HG03378 (cell line): ENCODE results near the gene PRAMEF7.
"Not testable (repeated sequence)": the region's sequence is repeated elsewhere in the genome, so short reads cannot be mapped to it uniquely, and the experiment has no call there.

ENCODE experiments used
- ATAC-seq: cut with Tn5 transposase; IDR thresholded peaks from one replicate; pipeline ENCODE4 v1.9.1; 2021; ENCODE audit warnings: mild to moderate bottlenecking, moderate library complexity; ENCODE audit not compliant: unreplicated experiment

Gene PRAMEF7

GRCh38 chr1:12916310-12916709 lies at the start of gene PRAMEF7:
Gene PRAMEF7 (plus strand): TSS chr1:12916610. CDS start chr1:12917693, 1,083 bp downstream.
- not testable (repeated sequence) for ATAC-seq

- not testable (repeated sequence) for ATAC-seq
Measured at GRCh38 chr1:12878453-12878852, 38.0 kb upstream of the PRAMEF7 start.

- not testable (repeated sequence) for ATAC-seq
Measured at GRCh38 chr1:12886101-12886500, 30.3 kb upstream of the PRAMEF7 start, which contains the start of gene PRAMEF4. Gene PRAMEF4 (minus strand): TSS chr1:12886201. CDS start chr1:12883394, 2,807 bp downstream.

- ATAC-seq, result not testable (repeated sequence)
Measured at GRCh38 chr1:12898170-12898569, 18.2 kb upstream of the PRAMEF7 start, which contains the start of gene PRAMEF10. Gene PRAMEF10 (minus strand): TSS chr1:12898270. CDS start chr1:12895847, 2,423 bp downstream.

GRCh38 chr1:12899186-12899585 lies 17.2 kb upstream of the PRAMEF7 start:
- not testable (repeated sequence) for ATAC-seq

- ATAC-seq, result not testable (repeated sequence)
Measured at GRCh38 chr1:12903793-12904572, 12.4 kb upstream of the PRAMEF7 start.

- ATAC-seq, result not testable (repeated sequence)
Measured at GRCh38 chr1:12921749-12922148, 5.3 kb downstream of the PRAMEF7 start.

GRCh38 chr1:12924368-12924767 lies 8.0 kb downstream of the PRAMEF7 start:
- not testable (repeated sequence) for ATAC-seq

GRCh38 chr1:12947480-12947879 lies 31.1 kb downstream of the PRAMEF7 start, which contains the start of gene PRAMEF6:
Gene PRAMEF6 (minus strand): TSS chr1:12947580. CDS start chr1:12942518, 5,062 bp downstream.
- not testable (repeated sequence) for ATAC-seq
